Activated CD8-positive, alpha-beta memory T cell treated with anti-CD3 and anti-CD28 coated beads, Interleukin-2, amount 50 U/mL, for 4 hours (primary cell): ENCODE data around the gene ABCD1.

Source experiments
- DNase-seq: peaks from one replicate; pipeline ENCODE4 v3.0.0-alpha.2; 2020

ABCD1 gene

DNA sequence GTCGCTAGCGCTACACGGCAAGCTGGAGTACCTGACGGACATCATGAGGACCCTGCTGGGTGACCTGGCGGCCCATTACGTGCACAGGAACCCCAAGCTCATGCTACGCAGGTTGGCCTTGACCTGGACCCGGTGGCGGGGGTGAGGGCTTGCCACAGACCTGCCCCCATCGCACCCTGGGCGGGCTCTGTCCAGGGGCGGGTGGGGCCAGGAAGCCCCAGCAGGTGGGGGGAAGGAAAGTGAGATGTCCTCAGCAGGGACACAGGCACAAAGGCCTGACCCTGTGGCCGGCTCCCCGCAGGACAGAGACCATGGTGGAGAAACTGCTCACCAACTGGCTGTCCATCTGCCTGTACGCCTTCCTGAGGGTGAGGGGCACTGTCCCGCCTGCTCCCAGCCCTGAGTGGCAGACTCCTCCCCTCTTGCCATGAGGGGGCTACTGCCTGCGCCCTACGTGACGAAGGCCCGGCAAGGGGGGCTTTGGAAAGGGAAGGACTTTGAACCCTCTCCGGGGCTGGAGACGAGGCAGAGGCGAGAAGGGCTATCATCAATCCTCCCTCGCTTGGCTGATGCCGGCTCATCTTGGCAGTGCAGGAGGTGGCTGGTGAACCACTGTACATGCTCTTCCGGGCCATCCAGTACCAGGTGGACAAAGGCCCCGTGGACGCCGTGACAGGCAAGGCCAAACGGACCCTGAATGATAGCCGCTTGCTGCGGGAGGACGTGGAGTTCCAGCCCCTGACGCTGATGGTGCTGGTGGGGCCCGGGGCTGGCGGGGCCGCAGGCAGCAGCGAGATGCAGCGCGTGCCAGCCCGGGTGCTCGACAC, 50.9 kb downstream of the ABCD1 start:
- peak; percentile 12 for DNase-seq

GRCh38 chrX:153776120-153776599, 51.5 kb downstream of the ABCD1 start:
- no peak for DNase-seq

- no peak for DNase-seq
These were observed 52.0 kb downstream of the ABCD1 start for GRCh38 chrX:153776611-153777045.

GRCh38 chrX:153777261-153778090, 52.8 kb downstream of the ABCD1 start:
- DNase-seq = no peak

DNA sequence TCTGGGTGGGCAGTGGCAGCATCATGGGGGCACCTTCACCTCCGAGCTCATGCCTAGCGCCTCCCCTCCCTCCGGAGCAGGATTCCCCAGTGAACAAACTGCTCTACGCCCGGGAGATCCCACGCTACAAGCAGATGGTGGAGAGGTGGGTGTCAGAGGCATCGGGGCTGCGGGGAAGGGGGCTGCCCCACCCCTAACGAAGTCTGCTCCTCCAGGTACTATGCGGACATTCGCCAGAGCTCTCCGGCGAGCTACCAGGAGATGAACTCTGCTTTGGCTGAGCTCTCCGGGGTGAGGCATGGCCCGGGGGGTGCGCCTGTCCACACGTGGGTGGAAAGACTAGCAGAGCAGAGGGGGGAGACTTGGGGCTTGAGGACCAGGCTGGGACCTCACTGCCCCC, 53.5 kb downstream of the ABCD1 start:
- DNase-seq = no peak

DNA sequence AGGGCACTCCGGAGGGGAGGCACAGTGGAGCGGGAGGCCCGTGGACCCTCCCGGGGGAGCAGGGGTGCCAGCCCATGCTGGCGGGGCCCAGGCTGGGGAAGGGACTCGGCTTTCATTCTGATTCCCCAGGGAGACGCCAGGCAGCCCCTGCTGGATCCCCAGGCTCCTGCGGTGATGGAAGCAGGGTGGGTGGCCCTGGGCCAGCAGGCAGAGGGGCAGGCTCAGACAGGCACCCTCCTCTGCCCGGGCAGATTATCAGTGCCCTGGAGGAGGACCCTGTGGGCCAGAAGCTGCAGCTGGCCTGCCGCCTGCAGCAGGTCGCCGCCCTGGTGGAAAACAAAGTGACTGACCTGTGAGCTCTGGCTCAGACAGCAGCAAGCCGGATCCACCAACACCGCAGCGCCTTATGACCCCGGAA, 54.0 kb downstream of the ABCD1 start:
- DNase-seq = no peak

- DNase-seq = no peak
These were observed 55.4 kb downstream of the ABCD1 start for GRCh38 chrX:153779891-153780677.

GRCh38 chrX:153780678-153781427, 56.2 kb downstream of the ABCD1 start, which contains the start of gene SRPK3:
TSS of gene SRPK3 (plus strand) at chrX:153781041. CDS start at chrX:153781087, 46 bp downstream.
- DNase-seq = no peak

GRCh38 chrX:153781428-153782047, 56.9 kb downstream of the ABCD1 start:
- DNase-seq = no peak

- no peak for DNase-seq
These were observed 57.7 kb downstream of the ABCD1 start for GRCh38 chrX:153782313-153782712.

DNA sequence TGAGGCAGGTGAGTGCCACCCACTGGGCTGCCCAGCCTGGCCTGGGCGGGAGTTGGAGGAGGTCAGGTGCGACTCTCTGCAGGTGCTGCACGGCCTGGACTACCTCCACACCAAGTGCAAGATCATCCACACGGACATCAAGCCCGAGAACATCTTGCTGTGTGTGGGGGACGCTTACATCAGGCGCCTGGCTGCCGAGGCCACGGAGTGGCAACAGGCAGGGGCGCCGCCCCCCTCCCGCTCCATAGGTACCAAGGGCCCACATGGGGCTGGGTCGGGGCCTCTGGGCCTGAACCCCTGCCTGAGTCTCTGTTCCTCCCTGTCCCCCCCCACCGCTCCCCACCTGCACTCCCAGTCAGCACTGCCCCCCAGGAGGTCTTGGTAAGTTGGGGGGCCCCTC, 58.2 kb downstream of the ABCD1 start:
- DNase-seq = no peak

DNA sequence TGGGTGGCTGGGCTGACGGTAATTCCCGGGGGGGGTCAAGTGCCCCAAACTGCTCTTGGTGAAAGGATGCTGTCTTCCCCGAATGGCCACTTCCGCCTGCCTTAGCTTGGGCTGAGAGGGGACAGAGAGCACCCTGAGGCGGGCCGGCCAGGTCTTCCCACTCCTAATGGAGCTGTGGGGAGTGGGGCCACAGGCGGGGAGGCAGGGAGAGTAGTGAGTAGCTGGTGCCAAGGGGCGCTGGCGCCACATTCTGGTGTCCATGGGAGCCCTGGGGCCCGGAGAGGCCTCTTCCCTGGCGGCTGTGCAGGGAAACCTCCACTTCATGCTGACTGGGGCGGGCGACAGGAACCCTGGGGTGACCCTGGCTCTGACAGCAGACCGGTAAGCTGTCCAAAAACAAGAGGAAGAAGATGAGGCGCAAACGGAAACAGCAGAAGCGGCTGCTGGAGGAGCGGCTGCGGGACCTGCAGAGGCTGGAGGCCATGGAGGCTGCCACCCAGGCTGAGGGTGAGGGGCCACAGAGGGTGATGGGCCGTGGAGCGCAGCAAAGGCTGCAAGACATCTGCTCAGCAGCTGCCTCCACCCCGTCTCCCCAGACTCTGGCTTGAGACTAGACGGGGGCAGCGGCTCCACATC, 58.8 kb downstream of the ABCD1 start:
- no peak for DNase-seq

- DNase-seq = no peak
These were observed 59.8 kb downstream of the ABCD1 start for GRCh38 chrX:153784325-153784967.

DNA sequence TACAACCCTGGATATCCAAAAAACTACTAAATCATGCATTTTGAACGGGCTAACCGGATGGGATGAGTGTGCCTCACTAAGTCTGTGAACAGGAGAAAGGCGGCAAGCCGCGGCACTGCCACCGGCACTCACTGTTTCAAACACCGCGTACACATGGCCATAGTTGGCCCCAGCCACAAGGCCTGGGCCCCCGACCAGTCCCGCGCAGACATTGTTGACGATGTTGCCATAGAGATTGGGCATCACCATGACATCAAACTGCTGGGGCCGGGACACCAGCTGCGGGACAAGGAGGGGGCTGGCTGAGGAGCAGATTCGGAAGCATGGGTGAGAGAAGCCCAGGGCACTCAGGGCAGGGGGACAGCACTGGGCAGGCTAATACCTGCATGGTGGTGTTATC, 62.0 kb downstream of the ABCD1 start:
- DNase-seq = no peak

- DNase-seq = no peak
These were observed 65.0 kb downstream of the ABCD1 start for GRCh38 chrX:153789654-153790053.

DNA sequence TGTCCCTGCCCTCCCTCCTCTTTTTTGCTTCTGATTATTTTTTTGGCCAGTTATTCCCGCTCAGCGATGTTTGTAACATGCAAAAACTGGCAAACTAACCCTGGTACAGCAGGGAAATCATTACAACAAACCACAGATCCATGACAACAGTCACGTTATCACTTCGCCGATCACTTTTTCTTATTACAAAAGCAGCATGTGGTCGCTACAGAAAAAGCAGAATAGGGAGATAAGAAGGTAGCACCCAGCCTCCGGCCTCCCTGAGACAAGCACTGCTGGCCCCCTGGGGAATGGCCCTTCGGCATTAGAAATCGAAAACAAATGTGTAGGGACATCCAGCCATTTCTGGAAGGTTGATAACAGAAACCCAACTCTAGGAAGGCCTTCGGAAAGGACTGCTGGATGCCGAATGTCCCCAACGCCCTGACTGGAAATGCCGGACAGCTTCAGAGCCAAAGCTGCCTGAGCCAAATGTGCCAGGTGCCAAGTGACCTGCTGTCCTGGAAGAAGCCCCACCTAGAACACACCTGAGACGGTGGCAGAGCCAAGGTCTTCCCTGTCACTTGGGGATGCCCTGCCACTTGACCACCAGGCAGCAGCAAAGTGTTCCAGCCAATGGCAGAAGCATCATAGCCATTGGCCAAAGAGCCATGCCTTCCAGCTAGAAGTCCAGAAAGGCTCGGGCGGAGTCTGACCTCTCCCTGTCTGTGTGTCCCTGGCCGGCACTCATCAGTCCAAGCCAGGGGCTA, 66.6 kb downstream of the ABCD1 start:
- no peak for DNase-seq

DNA sequence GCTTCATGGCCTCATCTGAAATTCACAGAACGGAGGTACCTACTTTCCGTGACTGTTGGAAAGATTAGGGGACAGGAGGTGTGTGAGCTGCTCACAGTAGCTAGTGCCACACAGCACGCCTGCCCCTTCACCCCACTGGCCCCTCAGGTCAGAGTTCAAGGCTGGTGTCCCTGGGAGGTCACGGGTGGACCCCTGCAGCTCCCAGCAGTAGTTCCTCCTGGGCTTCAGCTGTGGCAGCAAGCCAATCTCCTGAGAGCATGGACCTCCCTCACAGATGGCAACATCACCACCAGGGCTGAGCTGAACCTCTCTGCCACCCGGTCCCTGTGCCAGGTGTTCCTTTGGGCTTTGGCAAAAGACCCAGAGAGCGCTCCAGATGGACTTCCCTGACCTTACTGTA, 67.7 kb downstream of the ABCD1 start:
- DNase-seq = no peak

DNA sequence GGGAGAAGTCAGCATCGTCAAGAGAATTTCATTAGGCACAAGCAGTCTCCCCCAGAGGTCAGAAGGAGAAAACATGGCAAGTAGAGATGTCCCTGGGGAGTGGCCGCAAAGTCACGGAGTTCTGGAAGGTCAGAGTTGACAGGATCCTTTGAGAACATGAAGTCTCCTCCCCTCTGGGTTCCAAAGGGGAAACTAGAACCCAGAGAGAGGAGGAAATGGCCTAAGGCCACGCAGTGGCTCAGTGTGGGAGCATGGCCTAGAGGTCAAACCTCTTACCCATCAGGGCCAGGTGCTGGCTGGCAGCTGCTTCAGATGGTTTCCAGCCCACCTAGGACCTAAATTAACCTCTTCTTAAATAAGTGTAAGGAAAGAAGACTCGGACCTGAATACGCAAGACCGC, 68.6 kb downstream of the ABCD1 start:
- no peak for DNase-seq
